K562 (cell line): ENCODE measurements around the gene A1BG. TPM values are rescaled to one million over a fixed set of nuclear protein-coding genes. Genes with fewer than 3 reads are reported as not detected.

Source experiments
- ARID4B ChIP-seq: sonication (generic); formaldehyde crosslinking; IDR thresholded peaks from 2 replicates; pipeline ENCODE4 v1.8.0; 2022; ENCODE audit warnings: mild to moderate bottlenecking, missing genetic modification reagents
- BCL6 ChIP-seq: fragments of 250-450 bp; sonication (Bioruptor Pico); IDR thresholded peaks from 2 replicates; pipeline ENCODE4 v1.4.0; 2020
- E2F5 ChIP-seq: sonication (generic); formaldehyde crosslinking; IDR thresholded peaks from 2 replicates; pipeline ENCODE4 v1.8.0; 2022; ENCODE audit warnings: mild to moderate bottlenecking, missing genetic modification reagents
- E2F6 ChIP-seq, 2 experiments: IDR thresholded peaks; 2 replicates each; pipeline ENCODE4 v1.6.1; 2011; ENCODE audit warnings: borderline replicate concordance in 1 of 2, control low read depth in 1 of 2, low read depth in 1 of 2, low read length in 1 of 2, mild to moderate bottlenecking in 1 of 2, mixed read lengths in 1 of 2, moderate library complexity in 1 of 2; ENCODE audit not compliant: insufficient read depth in 1 of 2, insufficient read length in 1 of 2, poor library complexity in 1 of 2, severe bottlenecking in 1 of 2; ENCODE audit errors: extremely low read depth in 1 of 2
- ELK3 ChIP-seq: fragments of 450-650 bp; formaldehyde crosslinking; IDR thresholded peaks from 2 replicates; pipeline ENCODE4 v1.4.0; 2020; ENCODE audit warnings: mild to moderate bottlenecking
- HBP1 ChIP-seq: fragments of 450-650 bp; formaldehyde crosslinking; IDR thresholded peaks from 2 replicates; pipeline ENCODE4 v1.4.0; 2022; ENCODE audit warnings: missing genetic modification characterization
- POLR2B ChIP-seq: fragments of 450-650 bp; IDR thresholded peaks from 2 replicates; pipeline ENCODE4 v1.6.1; 2018; ENCODE audit warnings: low read depth; ENCODE audit not compliant: partially characterized antibody
- TCF7 ChIP-seq: sonication (generic); IDR thresholded peaks from 2 replicates; pipeline ENCODE4 v1.6.1; 2016; ENCODE audit warnings: antibody characterized with exemption, borderline replicate concordance
- THRAP3 ChIP-seq: fragments of 450-650 bp; IDR thresholded peaks from 2 replicates; pipeline ENCODE4 v1.6.1; 2016; ENCODE audit warnings: mild to moderate bottlenecking, inconsistent platforms, borderline replicate concordance
- ZBTB43 ChIP-seq: sonication (generic); formaldehyde crosslinking; IDR thresholded peaks from 2 replicates; pipeline ENCODE4 v1.8.0; 2023; ENCODE audit warnings: mild to moderate bottlenecking, missing genetic modification reagents
- ZC3H4 ChIP-seq: sonication (generic); formaldehyde crosslinking; IDR thresholded peaks from 2 replicates; pipeline ENCODE4 v1.9.0; 2021; ENCODE audit warnings: missing genetic modification reagents, borderline replicate concordance
- ZNF217 ChIP-seq: sonication (generic); formaldehyde crosslinking; IDR thresholded peaks from 2 replicates; pipeline ENCODE4 v1.8.0; 2022; ENCODE audit warnings: mild to moderate bottlenecking, missing genetic modification reagents
- ZNF707 ChIP-seq: fragments of 250-450 bp; sonication (Bioruptor Pico); conservative IDR thresholded peaks from 2 replicates; pipeline ENCODE4 v1.8.0; 2022; ENCODE audit warnings: inconsistent platforms, mild to moderate bottlenecking, moderate library complexity
- polyA plus RNA-seq, 8 experiments: library from polyadenylated mRNA; depleted of rRNA in 4 of 8; stranded (reverse) in 5 of 8; unstranded in 3 of 8; fragments of >200 nt; fragmentation: Nextera tagmentation in 2 of 8; fragmentation: Illumina TruSeq in 1 of 8; extraction: Ambion mirVana in 2 of 8; extraction: Trizol in 1 of 8; gene quantifications; 2 replicates each; pipeline versions ENCODE4 v1.2.1 to v1.2.3, GENCODE V29; 2011 to 2014; ENCODE audit warnings: inconsistent platforms in 1 of 8, missing spikeins in 1 of 8
- total RNA-seq, 7 experiments: library from RNA; depleted of rRNA in 6 of 7; stranded (reverse); fragments of >200 nt in 6 of 7; fragmentation: Illumina TruSeq in 2 of 7; extraction: Trizol in 2 of 7; gene quantifications; 2 replicates each; pipeline versions ENCODE4 v1.2.1 to v1.2.3, GENCODE V29; 2011 to 2021; ENCODE audit warnings: low replicate concordance in 1 of 7

A1BG gene
- total and polyA plus RNA-seq, 9 of the 15 experiments (the other 6 are each of a cell fraction or from before 2014, with no cell fraction given), result 0.10 to 19.8 (median 2.6) TPM

GRCh38 chr19:58362272-58362994 is 9.1 kb upstream of the A1BG start, which contains the start of gene ZNF497 (continued):
- TF ChIP-seq ARID4B, result peak; percentile 100
- no peak for TF ChIP-seq ZC3H4 (CRISPR knock-in tag)
- TF ChIP-seq E2F5 (CRISPR knock-in tag), result no peak
- TF ChIP-seq HBP1 (CRISPR knock-in tag), result no peak
- no peak for TF ChIP-seq BCL6 (CRISPR knock-in tag)
- TF ChIP-seq POLR2B, result peak; percentile 91
- TF ChIP-seq E2F6 (IDR thresholded peaks at IDR 0.05; ENCODE audit: borderline replicate concordance in 1 of 2, extremely low read depth in 1 of 2, insufficient read depth in 1 of 2, insufficient read length in 1 of 2, low read depth in 1 of 2, low read length in 1 of 2, poor library complexity in 1 of 2, severe bottlenecking in 1 of 2), result peak; percentile 47 to 73
- TF ChIP-seq THRAP3, result no peak
- no peak for TF ChIP-seq ZNF707 (CRISPR knock-in tag)
- TF ChIP-seq TCF7, result no peak; the same call in 1 of the 2 replicates
- no peak for TF ChIP-seq ELK3 (CRISPR knock-in tag)
- peak; percentile 48; the same call in 1 of the 2 replicates for TF ChIP-seq ZBTB43 (CRISPR knock-in tag)
- TF ChIP-seq ZNF217 (CRISPR knock-in tag), result no peak
